ENCODE data around the gene TRIM52. TPM values are rescaled to one million over a fixed set of nuclear protein-coding genes. Genes with fewer than 3 reads are reported as not detected.
"Not testable (repeated sequence)": the region's sequence is repeated elsewhere in the genome, so short reads cannot be mapped to it uniquely, and the experiment has no call there.

TRIM52 gene
- total RNA-seq, 1 donor from 2014 or later: 12.3 TPM

DNA sequence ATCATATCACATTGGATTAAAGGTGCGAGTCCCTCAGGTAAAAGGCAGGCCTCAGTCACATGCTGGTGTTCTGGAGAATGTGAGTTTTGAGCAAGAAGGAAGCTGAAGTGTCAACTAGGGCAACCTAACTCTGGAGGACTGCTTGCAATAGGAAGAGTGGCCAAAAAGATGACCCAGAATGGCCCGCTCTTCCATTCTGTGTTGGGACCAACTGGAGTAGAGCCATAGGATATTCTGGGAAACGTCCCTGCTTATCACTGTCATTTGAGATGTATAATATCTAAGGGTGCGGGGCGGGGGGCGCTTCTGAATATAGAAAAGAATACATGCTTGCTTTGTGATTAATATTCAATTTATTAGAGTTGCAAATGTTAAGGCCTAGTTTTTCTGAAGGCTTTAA lies 48.9 kb downstream of the TRIM52 start:
- H3K4me3 Mint-ChIP-seq (ENCODE audit: low read depth): no peak overlapping the region
- TF ChIP-seq, protein P1, sequence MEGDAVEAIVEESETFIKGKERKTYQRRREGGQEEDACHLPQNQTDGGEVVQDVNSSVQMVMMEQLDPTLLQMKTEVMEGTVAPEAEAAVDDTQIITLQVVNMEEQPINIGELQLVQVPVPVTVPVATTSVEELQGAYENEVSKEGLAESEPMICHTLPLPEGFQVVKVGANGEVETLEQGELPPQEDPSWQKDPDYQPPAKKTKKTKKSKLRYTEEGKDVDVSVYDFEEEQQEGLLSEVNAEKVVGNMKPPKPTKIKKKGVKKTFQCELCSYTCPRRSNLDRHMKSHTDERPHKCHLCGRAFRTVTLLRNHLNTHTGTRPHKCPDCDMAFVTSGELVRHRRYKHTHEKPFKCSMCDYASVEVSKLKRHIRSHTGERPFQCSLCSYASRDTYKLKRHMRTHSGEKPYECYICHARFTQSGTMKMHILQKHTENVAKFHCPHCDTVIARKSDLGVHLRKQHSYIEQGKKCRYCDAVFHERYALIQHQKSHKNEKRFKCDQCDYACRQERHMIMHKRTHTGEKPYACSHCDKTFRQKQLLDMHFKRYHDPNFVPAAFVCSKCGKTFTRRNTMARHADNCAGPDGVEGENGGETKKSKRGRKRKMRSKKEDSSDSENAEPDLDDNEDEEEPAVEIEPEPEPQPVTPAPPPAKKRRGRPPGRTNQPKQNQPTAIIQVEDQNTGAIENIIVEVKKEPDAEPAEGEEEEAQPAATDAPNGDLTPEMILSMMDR (IDR thresholded peaks at IDR 0.05; ENCODE audit: unreplicated experiment): no peak
- H3K9me3 Mint-ChIP-seq (ENCODE audit: low read depth): no peaks in the 10 kb centered on the region
- DNase-seq (ENCODE audit: low spot score, unreplicated experiment): no peak
- no peaks in the 10 kb centered on the region for H3K36me3 Mint-ChIP-seq (ENCODE audit: insufficient read depth)
- peaks cover 4% of the 10 kb centered on the region for H3K4me1 Mint-ChIP-seq (ENCODE audit: low read depth)
- H3K27me3 Mint-ChIP-seq: peaks cover 52% of the 10 kb centered on the region
- no peak overlapping the region for H3K27ac Mint-ChIP-seq

DNA sequence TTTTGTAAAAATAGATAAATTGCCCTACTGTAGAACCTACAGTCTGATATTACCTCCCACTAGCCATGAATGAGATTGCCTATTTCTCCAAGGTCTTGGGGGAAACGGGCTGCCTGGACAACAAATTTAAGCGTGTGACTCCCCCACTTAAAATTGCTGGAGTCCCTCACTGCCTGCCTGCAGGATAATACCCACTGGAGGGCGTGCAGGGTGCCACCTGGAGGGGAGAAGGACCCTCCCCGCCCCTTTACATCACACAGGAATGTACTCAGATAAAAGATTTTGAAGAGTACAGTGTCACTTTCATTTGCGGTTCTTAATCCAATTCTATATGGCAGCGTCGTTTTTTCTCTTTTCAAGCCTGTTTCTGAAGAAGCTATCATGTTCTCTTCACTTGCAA lies 49.7 kb downstream of the TRIM52 start:
- TF ChIP-seq, protein P1 (IDR thresholded peaks at IDR 0.05; ENCODE audit: unreplicated experiment): no peak
- Mint-ChIP-seq H3K36me3 (ENCODE audit: insufficient read depth) (no peaks in the 10 kb centered on the region), H3K27me3 (peaks cover 53% of the 10 kb centered on the region), H3K27ac (no peak overlapping the region), H3K9me3 (ENCODE audit: low read depth) (no peaks in the 10 kb centered on the region), H3K4me1 (ENCODE audit: low read depth) (peaks cover 6% of the 10 kb centered on the region), H3K4me3 (ENCODE audit: low read depth) (no peak overlapping the region)
- no peak for DNase-seq (ENCODE audit: low spot score, unreplicated experiment)

DNA sequence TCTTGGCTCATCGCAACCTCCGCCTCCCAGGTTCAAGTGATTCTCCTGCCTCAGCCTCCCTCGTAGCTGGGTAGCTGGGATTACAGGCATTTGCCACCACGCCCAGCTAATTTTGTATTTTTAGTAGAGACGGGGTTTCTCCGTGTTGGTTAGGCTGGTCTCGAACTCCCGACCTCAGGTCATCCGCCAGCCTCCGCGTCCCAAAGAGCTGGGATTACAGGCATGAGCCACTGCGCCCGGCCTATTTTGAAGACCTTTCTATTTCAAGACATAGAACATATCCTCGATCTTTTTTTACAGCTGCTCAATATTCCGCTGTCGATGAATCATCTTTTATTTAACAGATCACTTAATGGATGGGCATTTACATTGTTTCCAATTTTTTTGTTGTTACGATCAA lies 50.2 kb downstream of the TRIM52 start:
- not testable (repeated sequence) for H3K36me3 Mint-ChIP-seq (ENCODE audit: insufficient read depth); H3K27ac Mint-ChIP-seq; H3K9me3 Mint-ChIP-seq (ENCODE audit: low read depth); H3K4me3 Mint-ChIP-seq (ENCODE audit: low read depth); DNase-seq (ENCODE audit: low spot score, unreplicated experiment)
- peaks cover 56% of the 10 kb centered on the region for H3K27me3 Mint-ChIP-seq
- H3K4me1 Mint-ChIP-seq (ENCODE audit: low read depth): peaks cover 11% of the 10 kb centered on the region

DNA sequence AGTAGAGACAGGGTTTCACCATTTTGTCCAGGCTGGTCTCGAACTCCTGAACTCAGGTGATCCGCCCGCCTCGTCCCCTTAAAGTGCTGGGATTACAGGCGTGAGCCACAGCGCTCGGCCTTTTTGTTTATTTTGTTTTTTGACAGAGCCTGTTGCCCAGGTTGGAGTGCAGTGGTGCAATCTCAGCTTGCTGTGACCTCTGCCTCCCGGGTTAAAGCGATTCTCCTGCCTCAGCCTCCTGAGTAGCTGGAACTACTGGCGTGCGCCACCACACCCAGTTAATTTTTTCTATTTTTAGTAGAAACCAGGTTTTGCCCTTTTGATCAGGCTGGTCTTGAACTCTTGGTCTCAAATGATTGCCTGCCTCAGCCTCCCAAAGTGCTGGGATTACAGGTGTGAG lies 50.8 kb downstream of the TRIM52 start:
- H3K4me3 Mint-ChIP-seq (ENCODE audit: low read depth); DNase-seq (ENCODE audit: low spot score, unreplicated experiment); H3K9me3 Mint-ChIP-seq (ENCODE audit: low read depth); H3K36me3 Mint-ChIP-seq (ENCODE audit: insufficient read depth); H3K27ac Mint-ChIP-seq: not testable (repeated sequence)
- Mint-ChIP-seq H3K4me1 (ENCODE audit: low read depth) (peaks cover 13% of the 10 kb centered on the region), H3K27me3 (peaks cover 60% of the 10 kb centered on the region)

DNA sequence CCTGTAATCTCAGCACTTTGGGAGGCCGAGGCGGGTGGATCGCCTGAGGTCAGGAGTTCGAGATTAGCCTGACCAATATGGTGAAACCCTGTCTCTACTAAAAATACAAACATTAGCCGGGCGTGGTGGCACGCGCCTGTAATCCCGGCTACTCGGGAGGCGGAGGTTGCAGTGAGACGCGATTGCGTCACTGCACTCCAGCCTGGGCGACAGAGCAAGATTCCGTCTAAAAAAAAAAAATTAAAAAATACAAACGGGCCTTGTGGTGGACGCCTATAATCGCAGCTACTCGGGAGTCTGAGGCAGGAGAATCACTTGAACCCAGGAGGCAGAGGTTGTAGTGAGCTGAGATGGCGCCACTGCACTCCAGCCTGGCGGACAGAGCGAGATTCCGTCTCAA lies 51.9 kb downstream of the TRIM52 start:
- H3K9me3 Mint-ChIP-seq (ENCODE audit: low read depth); H3K36me3 Mint-ChIP-seq (ENCODE audit: insufficient read depth); H3K4me3 Mint-ChIP-seq (ENCODE audit: low read depth); H3K27ac Mint-ChIP-seq; DNase-seq (ENCODE audit: low spot score, unreplicated experiment): not testable (repeated sequence)
- H3K4me1 Mint-ChIP-seq (ENCODE audit: low read depth): peaks cover 15% of the 10 kb centered on the region
- H3K27me3 Mint-ChIP-seq: peaks cover 60% of the 10 kb centered on the region

DNA sequence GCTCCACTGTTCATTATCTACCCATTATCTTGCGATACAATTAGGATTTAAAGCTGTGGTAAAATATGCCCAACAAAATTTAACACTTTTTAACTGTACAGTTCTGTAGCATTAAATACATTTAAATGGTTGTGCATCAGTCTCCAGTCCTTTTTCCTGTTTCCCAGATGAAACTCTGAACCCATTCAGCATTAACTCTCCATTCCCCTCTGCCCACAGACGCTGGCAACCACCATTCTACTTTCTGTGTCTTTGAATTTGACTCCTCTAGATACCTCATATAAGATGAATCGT lies 53.0 kb downstream of the TRIM52 start:
- Mint-ChIP-seq H3K27me3 (peaks cover 61% of the 10 kb centered on the region), H3K4me3 (ENCODE audit: low read depth) (peak overlapping the region; percentile 80), H3K27ac (peak overlapping the region; percentile 99)

More for the DNA sequence above, 53.0 kb downstream of the TRIM52 start:
- no peaks in the 10 kb centered on the region for H3K36me3 Mint-ChIP-seq (ENCODE audit: insufficient read depth)
- no peak for DNase-seq (ENCODE audit: low spot score, unreplicated experiment)
- no peaks in the 10 kb centered on the region for H3K9me3 Mint-ChIP-seq (ENCODE audit: low read depth)
- TF ChIP-seq, protein P1 (IDR thresholded peaks at IDR 0.05; ENCODE audit: unreplicated experiment): no peak
- H3K4me1 Mint-ChIP-seq (ENCODE audit: low read depth): peaks cover 15% of the 10 kb centered on the region

Data from progenitor cell of endocrine pancreas (in vitro differentiated cells).